Neuronal stem cell (in vitro differentiated cells): ENCODE results near the gene AOX1.

Experiments used
- DNase-seq: peaks from one replicate; pipeline ENCODE4 v3.0.0-alpha.2; 2013; ENCODE audit warnings: low spot score
- H2AFZ ChIP-seq: one replicate; pipeline ENCODE4 v1.6.1; 2013; ENCODE audit warnings: mild to moderate bottlenecking, low read length, inconsistent platforms
- H2AK5ac ChIP-seq: 2 replicates; pipeline ENCODE4 v1.6.1; 2013; ENCODE audit warnings: low read depth, mild to moderate bottlenecking, inconsistent platforms, low read length, moderate library complexity, mixed read lengths
- H2BK120ac ChIP-seq: 2 replicates; pipeline ENCODE4 v1.6.1; 2013; ENCODE audit warnings: low read depth, mild to moderate bottlenecking, inconsistent platforms, low read length, moderate library complexity, mixed read lengths
- H2BK12ac ChIP-seq: one replicate; pipeline ENCODE4 v1.6.1; 2013; ENCODE audit warnings: low read length, inconsistent platforms
- H2BK15ac ChIP-seq: 2 replicates; pipeline ENCODE4 v1.6.1; 2013; ENCODE audit warnings: mild to moderate bottlenecking, low read length, inconsistent platforms, mixed read lengths
- H2BK5ac ChIP-seq: one replicate; pipeline ENCODE4 v1.6.1; 2013; ENCODE audit warnings: inconsistent platforms, mild to moderate bottlenecking, low read length, moderate library complexity
- H3K14ac ChIP-seq: one replicate; pipeline ENCODE4 v1.6.1; 2013; ENCODE audit warnings: low read length, inconsistent platforms
- H3K18ac ChIP-seq: 2 replicates; pipeline ENCODE4 v1.6.1; 2013; ENCODE audit warnings: low read length, inconsistent platforms
- H3K23ac ChIP-seq: 2 replicates; pipeline ENCODE4 v1.6.1; 2013; ENCODE audit warnings: low read depth, mild to moderate bottlenecking, mixed read lengths, low read length, inconsistent platforms; ENCODE audit not compliant: poor library complexity
- H3K27ac ChIP-seq: replicated peaks from 3 replicates; pipeline ENCODE4 v1.5.1; 2013; ENCODE audit warnings: low read length, inconsistent platforms
- H3K27me3 ChIP-seq, 3 experiments: 2 replicates each; pipeline ENCODE4 v1.6.1; 2013; ENCODE audit warnings: low read length in 3 of 3, mild to moderate bottlenecking in 2 of 3, inconsistent platforms in 1 of 3, low read depth in 1 of 3, mixed read lengths in 1 of 3, moderate library complexity in 1 of 3; ENCODE audit not compliant: control insufficient read depth in 3 of 3, insufficient read depth in 3 of 3
- H3K36me3 ChIP-seq, 2 donors: replicated peaks in 1 of 2; 2 replicates each; pipeline ENCODE4 v1.6.1; 2013; ENCODE audit warnings: low read length in 2 of 2; ENCODE audit not compliant: control insufficient read depth in 2 of 2, insufficient read depth in 2 of 2
- H3K4ac ChIP-seq: 2 replicates; pipeline ENCODE4 v1.6.1; 2013; ENCODE audit warnings: inconsistent platforms, mild to moderate bottlenecking, low read length, moderate library complexity
- H3K4me1 ChIP-seq, 2 donors: 1 replicate in 1 of 2; 2 replicates in 1 of 2; pipeline ENCODE4 v1.6.1; 2013; ENCODE audit warnings: low read length in 2 of 2, low read depth in 1 of 2; ENCODE audit not compliant: control insufficient read depth in 2 of 2, insufficient read depth in 1 of 2
- H3K4me2 ChIP-seq: one replicate; pipeline ENCODE4 v1.6.1; 2013; ENCODE audit warnings: mild to moderate bottlenecking, low read length, inconsistent platforms; ENCODE audit not compliant: insufficient read depth, poor library complexity, severe bottlenecking
- H3K4me3 ChIP-seq, 2 donors: 2 replicates each; pipeline ENCODE4 v1.5.1; 2013; ENCODE audit warnings: low read length in 2 of 2, mild to moderate bottlenecking in 2 of 2, inconsistent platforms in 1 of 2, moderate library complexity in 1 of 2
- H3K79me1 ChIP-seq: one replicate; pipeline ENCODE4 v1.6.1; 2013; ENCODE audit warnings: low read depth, mild to moderate bottlenecking, inconsistent platforms, low read length, moderate library complexity
- H3K9ac ChIP-seq: one replicate; pipeline ENCODE4 v1.6.1; 2013; ENCODE audit warnings: mild to moderate bottlenecking, low read depth, low read length, inconsistent platforms; ENCODE audit not compliant: poor library complexity
- H3K9me3 ChIP-seq, 2 donors: replicated peaks in 1 of 2; 2 replicates each; pipeline versions ENCODE3 to v1.6.1; 2013; ENCODE audit warnings: low read length in 2 of 2, mild to moderate bottlenecking in 2 of 2, inconsistent platforms in 1 of 2, low read depth in 1 of 2, mixed read lengths in 1 of 2, moderate library complexity in 1 of 2; ENCODE audit not compliant: control insufficient read depth in 2 of 2, insufficient read depth in 1 of 2
- H4K8ac ChIP-seq: one replicate; pipeline ENCODE4 v1.6.1; 2013; ENCODE audit warnings: low read depth, mild to moderate bottlenecking, inconsistent platforms, low read length, moderate library complexity
- H4K91ac ChIP-seq: one replicate; pipeline ENCODE4 v1.6.1; 2013; ENCODE audit warnings: low read length, low read depth, mild to moderate bottlenecking, inconsistent platforms; ENCODE audit not compliant: poor library complexity
- WGBS, 2 donors: extraction: QIAGEN DNeasy Blood & Tissue Kit; methylation state at CpG; one replicate each; pipeline ENCODE4 v1.1.7; 2013; ENCODE audit warnings: missing lambda C conversion rate in 2 of 2, mixed read lengths in 1 of 2; ENCODE audit not compliant: insufficient read length in 2 of 2, insufficient replicate concordance in 1 of 2; ENCODE audit errors: extremely low coverage in 2 of 2; 5-methylcytosine and 5-hydroxymethylcytosine counted together

Gene AOX1

DNA sequence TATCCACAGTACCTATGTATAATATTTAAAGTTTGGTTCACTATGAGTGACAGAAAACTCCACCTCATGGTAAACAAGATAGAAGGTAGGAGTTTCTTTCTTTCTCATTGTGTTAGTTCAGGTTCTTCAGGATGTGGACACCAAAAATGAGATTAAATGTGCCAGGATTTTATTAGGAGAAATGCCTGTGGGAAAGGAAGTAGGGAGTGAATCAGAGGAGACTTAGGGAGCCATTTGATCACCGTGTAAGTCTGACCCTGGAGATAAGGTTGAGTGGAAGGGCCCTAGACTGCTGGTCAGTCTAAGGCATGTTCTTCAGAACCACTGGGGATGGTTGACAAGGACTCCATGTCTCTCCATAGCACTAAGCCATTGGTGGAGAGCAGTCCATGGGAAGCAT lies 8.1 kb downstream of the AOX1 start:
- Histone ChIP-seq H3K9ac (no peak overlapping the region), H4K8ac (no peak overlapping the region), H2BK5ac (no peak overlapping the region), H3K14ac (no peak overlapping the region), H3K18ac (no peak overlapping the region), H3K9me3 (no peaks in the 10 kb centered on the region), H3K36me3 (no peaks in the 10 kb centered on the region), H2AK5ac (no peak overlapping the region), H3K4ac (no peak overlapping the region), H2BK120ac (no peak overlapping the region), H2BK15ac (no peak overlapping the region), H3K27ac (no peak overlapping the region), H3K4me2 (no peak overlapping the region), H4K91ac (no peak overlapping the region), H2BK12ac (no peak overlapping the region), H2AFZ (no peak overlapping the region), H3K27me3 (peaks cover 0 to 3% (median 0%) of the 10 kb centered on the region in 3 experiments), H3K23ac (no peak overlapping the region), H3K79me1 (no peaks in the 10 kb centered on the region), H3K4me1 (no peaks in the 10 kb centered on the region), H3K4me3 (no peak overlapping the region)
- no CpG with 5 or more reads among the region's 1 CpG for WGBS, 2 donors
- DNase-seq, result no peak

DNA sequence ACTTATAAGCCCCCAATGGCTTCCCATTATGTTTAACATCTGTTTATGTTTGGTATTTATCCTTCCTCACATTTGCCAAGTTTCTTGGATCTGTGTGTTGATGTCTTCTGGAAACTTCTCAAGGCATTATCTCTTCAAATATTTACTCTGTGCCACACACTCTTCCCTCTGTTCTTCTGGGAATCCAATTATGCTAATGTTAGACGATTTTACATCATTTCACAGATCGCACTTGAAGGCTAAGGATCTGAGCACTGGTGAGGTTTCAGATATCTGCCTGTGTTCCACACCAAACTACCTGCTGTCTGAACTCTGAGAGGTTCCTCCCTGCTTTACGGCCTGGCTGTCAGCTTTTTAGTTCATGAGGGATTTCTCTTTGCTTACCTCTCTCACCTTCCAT lies 10.1 kb downstream of the AOX1 start:
- no peaks in the 10 kb centered on the region for H3K9me3 ChIP-seq
- H4K8ac ChIP-seq, result no peak overlapping the region
- no peaks in the 10 kb centered on the region for H3K4me1 ChIP-seq
- no peak overlapping the region for H3K14ac ChIP-seq
- H3K36me3 ChIP-seq, result no peaks in the 10 kb centered on the region
- H3K4me2 ChIP-seq, result no peak overlapping the region
- no peak overlapping the region for H2AK5ac ChIP-seq
- H3K18ac ChIP-seq, result no peak overlapping the region
- H2BK12ac ChIP-seq, result no peak overlapping the region
- peaks cover 0 to 3% (median 0%) of the 10 kb centered on the region in 3 experiments for H3K27me3 ChIP-seq
- no peak overlapping the region for H2BK5ac ChIP-seq
- H2BK120ac ChIP-seq, result no peak overlapping the region
- no peak overlapping the region for H2BK15ac ChIP-seq
- no peak overlapping the region for H3K23ac ChIP-seq
- no peak overlapping the region for H3K27ac ChIP-seq
- H3K4me3 ChIP-seq, result no peak overlapping the region
- no peak overlapping the region for H3K4ac ChIP-seq
- DNase-seq, result no peak
- WGBS, 2 donors, result no CpG with 5 or more reads among the region's 3 CpGs
- H4K91ac ChIP-seq, result no peak overlapping the region
- H2AFZ ChIP-seq, result no peak overlapping the region
- no peaks in the 10 kb centered on the region for H3K79me1 ChIP-seq
- H3K9ac ChIP-seq, result no peak overlapping the region

DNA sequence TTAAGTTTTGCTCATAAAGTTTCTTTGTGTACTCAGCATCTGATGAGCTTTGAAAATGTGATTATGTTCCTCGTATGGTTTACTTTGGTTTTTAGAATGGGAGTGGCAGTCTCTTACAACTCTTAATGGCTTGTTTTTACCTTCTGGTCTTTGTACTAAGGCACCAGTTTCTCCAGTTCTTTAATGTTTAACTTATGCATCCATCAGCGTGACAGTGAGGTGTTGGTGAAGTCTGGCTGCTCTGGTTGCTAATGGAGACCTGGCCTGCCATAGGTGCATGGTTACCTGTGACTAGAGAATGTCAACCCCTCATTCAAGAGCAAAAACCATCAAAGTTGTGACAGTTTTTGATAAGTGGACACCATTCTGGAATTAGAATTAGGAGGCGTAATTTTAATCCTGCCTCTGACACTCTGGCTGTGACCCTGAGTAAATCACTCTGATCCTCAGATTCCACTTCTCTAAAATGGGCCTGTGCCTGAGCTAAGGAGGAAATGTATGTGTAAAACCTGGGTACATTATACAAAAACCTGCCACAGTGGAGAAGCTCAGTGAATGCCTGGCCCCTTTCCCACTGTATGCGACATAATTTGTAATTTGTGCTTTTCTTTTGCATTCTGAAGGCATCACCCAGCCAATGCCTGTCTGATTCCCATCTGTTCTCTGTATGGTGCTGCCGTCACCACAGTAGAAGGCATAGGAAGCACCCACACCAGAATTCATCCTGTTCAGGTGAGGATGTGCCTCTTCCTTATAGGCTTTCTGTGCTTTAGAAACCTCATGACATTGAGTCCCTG lies 11.2 kb downstream of the AOX1 start:
- Histone ChIP-seq H2BK15ac (no peak overlapping the region), H3K9me3 (no peaks in the 10 kb centered on the region), H2AK5ac (no peak overlapping the region), H2BK120ac (no peak overlapping the region), H2BK12ac (no peak overlapping the region), H3K14ac (no peak overlapping the region), H3K9ac (no peak overlapping the region), H3K4ac (no peak overlapping the region), H3K27me3 (peaks cover 0 to 3% (median 0%) of the 10 kb centered on the region in 3 experiments), H2BK5ac (no peak overlapping the region), H4K8ac (no peak overlapping the region), H4K91ac (no peak overlapping the region), H3K27ac (no peak overlapping the region), H3K79me1 (no peaks in the 10 kb centered on the region), H3K4me2 (no peak overlapping the region), H3K36me3 (no peaks in the 10 kb centered on the region), H2AFZ (no peak overlapping the region), H3K18ac (no peak overlapping the region), H3K23ac (no peak overlapping the region), H3K4me3 (no peak overlapping the region), H3K4me1 (no peaks in the 10 kb centered on the region)
- DNase-seq, result no peak
- WGBS, 2 donors, result no CpG with 5 or more reads among the region's 5 CpGs

DNA sequence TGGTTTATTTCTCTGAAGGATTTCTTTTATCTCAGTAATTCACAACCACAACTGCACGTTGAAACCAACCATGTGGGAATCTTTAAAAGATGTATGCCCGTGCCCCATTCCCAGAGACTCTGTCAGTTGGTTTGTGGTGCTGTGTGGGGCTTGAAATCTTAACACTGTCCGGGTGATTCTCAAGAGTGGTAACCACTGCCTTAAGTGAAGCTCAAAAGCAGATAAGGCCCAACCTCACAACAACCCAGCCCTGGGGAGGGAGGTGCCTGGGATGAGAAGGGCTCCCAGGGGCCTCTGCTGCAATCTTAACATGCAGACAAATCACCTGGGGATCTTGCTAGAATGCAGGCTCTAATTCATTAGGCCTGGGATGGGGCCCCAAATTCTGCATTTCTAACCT lies 13.4 kb downstream of the AOX1 start:
- H2BK5ac ChIP-seq, result no peak overlapping the region
- H2BK15ac ChIP-seq, result no peak overlapping the region
- H4K8ac ChIP-seq, result no peak overlapping the region
- H3K9ac ChIP-seq, result no peak overlapping the region
- no peak overlapping the region for H3K14ac ChIP-seq
- H3K9me3 ChIP-seq, result no peaks in the 10 kb centered on the region
- H2AFZ ChIP-seq, result no peak overlapping the region
- no peaks in the 10 kb centered on the region for H3K4me1 ChIP-seq
- H3K4ac ChIP-seq, result no peak overlapping the region
- H3K36me3 ChIP-seq, result no peaks in the 10 kb centered on the region
- no peak overlapping the region for H3K4me2 ChIP-seq
- H3K27ac ChIP-seq, result no peak overlapping the region
- no peak for DNase-seq
- H2BK120ac ChIP-seq, result no peak overlapping the region
- H2BK12ac ChIP-seq, result no peak overlapping the region
- H3K18ac ChIP-seq, result no peak overlapping the region
- no peak overlapping the region for H3K4me3 ChIP-seq
- H3K79me1 ChIP-seq, result no peaks in the 10 kb centered on the region
- H3K23ac ChIP-seq, result no peak overlapping the region
- H2AK5ac ChIP-seq, result no peak overlapping the region
- H4K91ac ChIP-seq, result no peak overlapping the region
- H3K27me3 ChIP-seq, result peaks cover 0 to 9% (median 0%) of the 10 kb centered on the region in 3 experiments
- WGBS, 2 donors, result no CpG with 5 or more reads among the region's 3 CpGs
